ENCODE results near the gene SGCA. TPM values are rescaled to one million over a fixed set of nuclear protein-coding genes. Genes with fewer than 3 reads are reported as not detected.

The SGCA gene
- polyA plus RNA-seq, 1 donor from 2014 or later = 0.43 TPM

DNA sequence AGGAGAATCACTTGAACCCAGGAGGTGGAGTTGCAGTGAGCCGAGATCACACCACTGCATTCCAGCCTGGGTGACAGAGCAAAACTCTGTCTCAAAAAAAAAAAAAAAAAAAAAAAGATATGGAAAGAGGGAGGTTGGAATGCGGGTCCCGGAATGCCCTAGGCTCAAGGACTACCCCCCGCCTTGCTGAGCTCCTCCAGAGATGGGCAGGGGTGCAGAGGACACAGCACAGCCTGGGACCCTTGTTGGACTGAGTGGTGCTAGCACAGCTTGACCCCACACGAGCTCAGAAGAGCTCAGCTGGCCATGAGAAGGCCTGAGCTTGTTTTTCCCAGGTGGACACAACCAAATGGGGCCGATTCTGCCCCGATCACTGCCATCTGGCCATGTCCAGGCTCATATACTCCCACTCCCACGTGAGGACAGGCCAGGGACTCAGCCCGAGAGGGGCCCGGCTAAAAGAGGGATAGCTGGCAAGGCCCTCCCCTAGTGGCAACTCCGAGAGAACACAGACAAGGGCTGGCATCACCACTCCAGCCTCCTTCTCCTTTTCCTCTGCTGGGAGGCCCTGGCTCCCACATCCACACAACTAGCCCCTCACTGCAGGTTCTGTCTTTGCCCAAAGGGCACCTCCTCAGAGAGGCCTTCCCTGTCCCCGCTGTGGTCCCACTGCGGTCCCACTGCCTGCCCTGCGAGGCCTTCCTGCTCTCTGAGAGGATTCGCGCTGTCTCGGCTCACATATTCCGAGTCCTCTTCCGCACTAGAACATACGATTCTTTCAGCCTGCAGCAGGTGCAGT, 11.0 kb downstream of the SGCA start:
- Histone ChIP-seq H3K9me2 (ENCODE audit: insufficient read depth, low read length) (no peaks in the 10 kb centered on the region), H3K27me3 (ENCODE audit: insufficient read depth, low read depth, low read length) (no peaks in the 10 kb centered on the region), H4K20me1 (ENCODE audit: insufficient read depth) (no peaks in the 10 kb centered on the region), H3K9me3 (ENCODE audit: low read length) (no peaks in the 10 kb centered on the region), H3K27ac (ENCODE audit: low read length) (no peak overlapping the region), H3K9ac (ENCODE audit: low read length) (no peak overlapping the region), H3K4me2 (ENCODE audit: low read length) (no peak overlapping the region), H2AFZ (ENCODE audit: low read depth, low read length) (no peak overlapping the region), H3K4me3 (ENCODE audit: low read length) (no peak overlapping the region), H3K36me3 (ENCODE audit: insufficient read depth, low read length) (no peaks in the 10 kb centered on the region), H3F3A (ENCODE audit: insufficient read depth, low read length, poor library complexity, severe bottlenecking) (no peaks in the 10 kb centered on the region), H3K79me2 (replicated peaks; ENCODE audit: insufficient read depth, low read length) (no peaks in the 10 kb centered on the region)
- TF ChIP-seq POLR2AphosphoS5 (IDR thresholded peaks at IDR 0.05) (no peak), RAD21 (conservative IDR thresholded peaks at IDR 0.05) (no peak), EZH2 (IDR thresholded peaks at IDR 0.05; ENCODE audit: borderline replicate concordance, insufficient read depth, low read length, poor library complexity, severe bottlenecking) (no peak), SMC3 (conservative IDR thresholded peaks at IDR 0.05; ENCODE audit: poor library complexity) (no peak), REST (IDR thresholded peaks at IDR 0.05; ENCODE audit: borderline replicate concordance) (no peak), CTCF (IDR thresholded peaks at IDR 0.05; ENCODE audit: poor library complexity, severe bottlenecking) (no peak), MXI1 (conservative IDR thresholded peaks at IDR 0.05; ENCODE audit: poor library complexity, severe bottlenecking) (no peak), TAF1 (IDR thresholded peaks at IDR 0.05; ENCODE audit: low read depth) (no peak), EP300 (conservative IDR thresholded peaks at IDR 0.05; ENCODE audit: poor library complexity, severe bottlenecking) (no peak)

DNA sequence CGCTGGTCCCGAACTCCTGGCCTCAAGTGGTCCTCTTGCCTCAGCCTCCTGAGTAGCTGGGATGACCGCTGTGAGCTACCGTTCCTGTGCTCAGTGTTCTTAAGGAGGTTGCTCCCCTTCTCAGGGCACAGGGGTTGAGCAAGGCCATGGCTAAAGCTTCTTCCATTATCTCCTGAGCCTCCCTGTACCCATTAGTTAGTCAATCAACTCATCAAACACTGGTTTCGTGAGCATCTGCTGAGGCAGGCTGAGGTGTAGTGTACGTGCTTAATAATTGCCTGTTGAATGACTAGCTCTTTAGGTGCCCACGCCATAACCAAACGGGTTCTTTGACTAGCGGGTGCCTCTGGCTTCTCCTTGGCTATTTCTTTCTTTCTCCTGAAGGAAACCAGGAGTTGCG, 11.7 kb downstream of the SGCA start:
- H3K27ac ChIP-seq (ENCODE audit: low read length) = no peak overlapping the region

More for the DNA sequence above, 11.7 kb downstream of the SGCA start:
- Histone ChIP-seq H3K9me3 (ENCODE audit: low read length) (no peaks in the 10 kb centered on the region), H3K9ac (ENCODE audit: low read length) (no peak overlapping the region), H3F3A (ENCODE audit: insufficient read depth, low read length, poor library complexity, severe bottlenecking) (no peaks in the 10 kb centered on the region), H3K79me2 (replicated peaks; ENCODE audit: insufficient read depth, low read length) (no peaks in the 10 kb centered on the region), H2AFZ (ENCODE audit: low read depth, low read length) (no peak overlapping the region), H4K20me1 (ENCODE audit: insufficient read depth) (no peaks in the 10 kb centered on the region), H3K9me2 (ENCODE audit: insufficient read depth, low read length) (no peaks in the 10 kb centered on the region), H3K4me2 (ENCODE audit: low read length) (no peak overlapping the region), H3K36me3 (ENCODE audit: insufficient read depth, low read length) (no peaks in the 10 kb centered on the region), H3K27me3 (ENCODE audit: insufficient read depth, low read depth, low read length) (no peaks in the 10 kb centered on the region), H3K4me3 (ENCODE audit: low read length) (no peak overlapping the region)
- TF ChIP-seq RAD21 (conservative IDR thresholded peaks at IDR 0.05) (no peak), POLR2AphosphoS5 (IDR thresholded peaks at IDR 0.05) (no peak), TAF1 (IDR thresholded peaks at IDR 0.05; ENCODE audit: low read depth) (no peak), MXI1 (conservative IDR thresholded peaks at IDR 0.05; ENCODE audit: poor library complexity, severe bottlenecking) (no peak)
